ENCODE measurements around the gene HSPA1B. TPM values are rescaled to one million over a fixed set of nuclear protein-coding genes. Genes with fewer than 3 reads are reported as not detected.
"Not testable (repeated sequence)": the region's sequence is repeated elsewhere in the genome, so short reads cannot be mapped to it uniquely, and the experiment has no call there.

HSPA1B gene
- total and polyA plus RNA-seq, 8 donors = 35.9 to 165 (median 77.4) TPM

- H3K4me1 ChIP-seq = peaks cover 17 to 54% (median 36%) of the 10 kb centered on the region in 4 donors
Observed at GRCh38 chr6:31861919-31862343, 34.4 kb downstream of the HSPA1B start.

GRCh38 chr6:31862344-31863235 lies 35.1 kb downstream of the HSPA1B start, which contains the start of gene NEU1:
Gene NEU1, minus strand, starts transcription at chr6:31862821. Its CDS starts 45 bp downstream, at chr6:31862776.
- intact Hi-C loops (cut with DNase I; ENCODE audit: low total_unique reads) = no loop called here
- peak within 1 kb of the TSS; percentile 88 to 93 (median 90) for H3K27ac ChIP-seq
- peak within 1 kb of the TSS; percentile 60 to 84 (median 74) for H3K4me3 ChIP-seq
- H3K9me3 ChIP-seq = no peaks in the 10 kb centered on the region
- WGBS, 5 donors = 0 to 2% (median 1%) methylated on average over 51 to 64 of the region's 64 CpGs
- peaks cover 28 to 61% (median 36%) of the 10 kb centered on the region in 4 donors for H3K36me3 ChIP-seq
- TF ChIP-seq CTCF (IDR thresholded peaks at IDR 0.05) (peak in 1 of 7 experiments; percentile 8), POLR2A (IDR thresholded peaks at IDR 0.05) (peak in 2 of 4 donors; percentile 73 to 94), EP300 (IDR thresholded peaks at IDR 0.05) (no peak), POLR2AphosphoS5 (IDR thresholded peaks at IDR 0.05) (peak; percentile 89 to 98 (median 96))
- peak; percentile 99 to 100 for DNase-seq
- no peaks in the 10 kb centered on the region for H3K27me3 ChIP-seq
- H3K4me1 ChIP-seq = peaks cover 17 to 54% (median 36%) of the 10 kb centered on the region in 4 donors

More at GRCh38 chr6:31861919-31862343, 34.4 kb downstream of the HSPA1B start:
- Histone ChIP-seq H3K9me3 (no peaks in the 10 kb centered on the region), H3K27me3 (no peaks in the 10 kb centered on the region), H3K4me3 (peak overlapping the region; percentile 60 to 84 (median 74)), H3K36me3 (peaks cover 28 to 67% (median 42%) of the 10 kb centered on the region in 4 donors), H3K27ac (peak overlapping the region; percentile 88 to 93 (median 90))
- WGBS, 5 donors = 38 to 53% (median 50%) methylated on average over 17 of the region's 17 CpGs
- intact Hi-C loops (cut with DNase I; ENCODE audit: low total_unique reads) = no loop called here
- DNase-seq = no peak
- TF ChIP-seq EP300 (IDR thresholded peaks at IDR 0.05) (no peak), POLR2AphosphoS5 (IDR thresholded peaks at IDR 0.05) (no peak), CTCF (IDR thresholded peaks at IDR 0.05) (no peak), POLR2A (IDR thresholded peaks at IDR 0.05) (no peak)

- H3K27me3 ChIP-seq; intact Hi-C loops (cut with DNase I; ENCODE audit: low total_unique reads); DNase-seq; H3K9me3 ChIP-seq: not testable (repeated sequence)
- Histone ChIP-seq H3K27ac (peak overlapping the region; percentile 25 to 93 (median 90)), H3K4me1 (peaks cover 17 to 60% (median 36%) of the 10 kb centered on the region in 4 donors), H3K4me3 (peak overlapping the region; percentile 41 to 84 (median 68)), H3K36me3 (peaks cover 19 to 55% (median 29%) of the 10 kb centered on the region in 4 donors)
- WGBS, 5 donors = 18 to 33% (median 31%) methylated on average over 14 to 16 of the region's 16 CpGs
Observed at GRCh38 chr6:31864123-31864562, 36.6 kb downstream of the HSPA1B start.

- 70 to 82% (median 80%) methylated on average over 8 of the region's 8 CpGs for WGBS, 5 donors
- DNase-seq = no peak
- no peaks in the 10 kb centered on the region for H3K27me3 ChIP-seq
- peak overlapping the region in 3 of 5 donors; percentile 83 to 93 (median 90) for H3K27ac ChIP-seq
- peaks cover 17 to 60% (median 36%) of the 10 kb centered on the region in 4 donors for H3K4me1 ChIP-seq
- no peaks in the 10 kb centered on the region for H3K9me3 ChIP-seq
- no peak for TF ChIP-seq EP300 (IDR thresholded peaks at IDR 0.05)
- TF ChIP-seq POLR2A (IDR thresholded peaks at IDR 0.05) = no peak
- TF ChIP-seq CTCF (IDR thresholded peaks at IDR 0.05) = no peak
- no peak for TF ChIP-seq POLR2AphosphoS5 (IDR thresholded peaks at IDR 0.05)
- H3K36me3 ChIP-seq = peaks cover 12 to 53% (median 27%) of the 10 kb centered on the region in 4 donors
- no peak overlapping the region for H3K4me3 ChIP-seq
- intact Hi-C loops (cut with DNase I; ENCODE audit: low total_unique reads) = no loop called here
Observed at GRCh38 chr6:31864818-31865204, 37.3 kb downstream of the HSPA1B start.
